NCI-H2196 (cell line): ENCODE measurements around the gene TACC2.
"Not testable (repeated sequence)": the region's sequence is repeated elsewhere in the genome, so short reads cannot be mapped to it uniquely, and the experiment has no call there.

ENCODE experiments used
- DNase-seq: peaks from one replicate; lab custom pipeline; 2025; ENCODE audit not compliant: unreplicated experiment; lab: John Stamatoyannopoulos, UW

TACC2 gene, protein sequence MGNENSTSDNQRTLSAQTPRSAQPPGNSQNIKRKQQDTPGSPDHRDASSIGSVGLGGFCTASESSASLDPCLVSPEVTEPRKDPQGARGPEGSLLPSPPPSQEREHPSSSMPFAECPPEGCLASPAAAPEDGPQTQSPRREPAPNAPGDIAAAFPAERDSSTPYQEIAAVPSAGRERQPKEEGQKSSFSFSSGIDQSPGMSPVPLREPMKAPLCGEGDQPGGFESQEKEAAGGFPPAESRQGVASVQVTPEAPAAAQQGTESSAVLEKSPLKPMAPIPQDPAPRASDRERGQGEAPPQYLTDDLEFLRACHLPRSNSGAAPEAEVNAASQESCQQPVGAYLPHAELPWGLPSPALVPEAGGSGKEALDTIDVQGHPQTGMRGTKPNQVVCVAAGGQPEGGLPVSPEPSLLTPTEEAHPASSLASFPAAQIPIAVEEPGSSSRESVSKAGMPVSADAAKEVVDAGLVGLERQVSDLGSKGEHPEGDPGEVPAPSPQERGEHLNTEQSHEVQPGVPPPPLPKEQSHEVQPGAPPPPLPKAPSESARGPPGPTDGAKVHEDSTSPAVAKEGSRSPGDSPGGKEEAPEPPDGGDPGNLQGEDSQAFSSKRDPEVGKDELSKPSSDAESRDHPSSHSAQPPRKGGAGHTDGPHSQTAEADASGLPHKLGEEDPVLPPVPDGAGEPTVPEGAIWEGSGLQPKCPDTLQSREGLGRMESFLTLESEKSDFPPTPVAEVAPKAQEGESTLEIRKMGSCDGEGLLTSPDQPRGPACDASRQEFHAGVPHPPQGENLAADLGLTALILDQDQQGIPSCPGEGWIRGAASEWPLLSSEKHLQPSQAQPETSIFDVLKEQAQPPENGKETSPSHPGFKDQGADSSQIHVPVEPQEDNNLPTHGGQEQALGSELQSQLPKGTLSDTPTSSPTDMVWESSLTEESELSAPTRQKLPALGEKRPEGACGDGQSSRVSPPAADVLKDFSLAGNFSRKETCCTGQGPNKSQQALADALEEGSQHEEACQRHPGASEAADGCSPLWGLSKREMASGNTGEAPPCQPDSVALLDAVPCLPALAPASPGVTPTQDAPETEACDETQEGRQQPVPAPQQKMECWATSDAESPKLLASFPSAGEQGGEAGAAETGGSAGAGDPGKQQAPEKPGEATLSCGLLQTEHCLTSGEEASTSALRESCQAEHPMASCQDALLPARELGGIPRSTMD (N-terminal part only)

GRCh38 chr10:121988361-121989324, at the start of gene TACC2:
TSS of gene TACC2 (plus strand) at chr10:121989163. CDS start at chr10:122021982, 32,819 bp downstream.
- DNase-seq = no peak

DNA sequence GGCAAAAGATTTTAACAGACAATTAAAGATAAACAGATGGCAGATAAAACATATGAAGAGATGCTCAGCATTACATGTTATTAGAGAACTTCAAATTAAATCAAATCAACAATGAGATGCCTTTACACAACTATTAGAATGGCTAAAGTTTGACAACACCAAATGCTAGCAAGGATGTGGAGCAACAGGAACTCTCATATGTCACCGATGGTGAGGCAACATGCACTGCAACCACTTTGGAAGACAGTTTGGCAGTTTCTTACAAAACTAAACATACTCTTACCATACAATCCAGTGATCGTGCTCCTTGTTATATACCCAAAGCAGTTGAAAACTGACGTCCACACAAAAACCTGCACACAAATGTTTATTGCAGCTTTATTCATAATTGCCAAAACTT, 47.4 kb upstream of the TACC2 start:
- no peak for DNase-seq

- no peak for DNase-seq
Observed at GRCh38 chr10:121942749-121943416, 46.1 kb upstream of the TACC2 start.

GRCh38 chr10:121947343-121948330, 41.3 kb upstream of the TACC2 start:
- DNase-seq = no peak

DNA sequence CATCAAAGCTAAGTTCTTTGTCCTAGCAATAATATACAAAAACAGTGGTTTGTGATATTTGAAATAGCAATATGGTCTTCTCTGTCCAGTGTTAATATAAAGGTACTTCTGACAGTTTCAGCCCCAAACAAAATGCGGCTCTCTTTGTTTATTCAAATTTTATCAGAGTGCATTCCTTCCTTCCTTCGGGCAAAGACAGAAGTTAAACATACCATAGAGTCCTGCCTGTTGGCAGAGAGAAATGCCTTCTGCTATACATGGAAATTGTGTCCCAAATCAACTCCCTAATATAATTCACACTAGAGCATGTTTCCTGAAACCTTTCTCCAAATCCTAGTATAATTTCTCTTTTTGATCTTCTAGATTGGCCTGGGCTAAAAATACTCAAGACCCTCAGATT, 39.9 kb upstream of the TACC2 start:
- no peak for DNase-seq

DNA sequence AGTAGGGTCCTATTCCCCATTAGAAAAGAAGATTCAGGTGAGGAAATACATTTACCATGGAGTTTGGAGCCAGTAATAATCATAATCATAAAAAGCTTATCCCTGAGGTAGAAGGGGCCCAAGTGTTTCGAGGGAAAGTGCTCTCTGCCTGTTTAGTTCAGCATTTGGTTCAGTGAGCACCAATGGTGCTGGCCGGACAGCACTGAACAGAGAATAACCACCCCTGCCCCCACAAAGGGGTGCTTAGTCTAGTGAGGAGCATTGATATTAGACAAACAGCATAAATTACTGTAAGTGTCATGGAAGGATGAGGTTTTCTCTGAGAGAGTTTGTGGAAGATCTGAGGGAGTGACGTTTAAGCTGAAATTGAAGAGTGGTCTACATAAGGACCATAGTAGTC, 39.5 kb upstream of the TACC2 start:
- no peak for DNase-seq

- no peak for DNase-seq
Observed at GRCh38 chr10:121952226-121952625, 36.7 kb upstream of the TACC2 start.

DNA sequence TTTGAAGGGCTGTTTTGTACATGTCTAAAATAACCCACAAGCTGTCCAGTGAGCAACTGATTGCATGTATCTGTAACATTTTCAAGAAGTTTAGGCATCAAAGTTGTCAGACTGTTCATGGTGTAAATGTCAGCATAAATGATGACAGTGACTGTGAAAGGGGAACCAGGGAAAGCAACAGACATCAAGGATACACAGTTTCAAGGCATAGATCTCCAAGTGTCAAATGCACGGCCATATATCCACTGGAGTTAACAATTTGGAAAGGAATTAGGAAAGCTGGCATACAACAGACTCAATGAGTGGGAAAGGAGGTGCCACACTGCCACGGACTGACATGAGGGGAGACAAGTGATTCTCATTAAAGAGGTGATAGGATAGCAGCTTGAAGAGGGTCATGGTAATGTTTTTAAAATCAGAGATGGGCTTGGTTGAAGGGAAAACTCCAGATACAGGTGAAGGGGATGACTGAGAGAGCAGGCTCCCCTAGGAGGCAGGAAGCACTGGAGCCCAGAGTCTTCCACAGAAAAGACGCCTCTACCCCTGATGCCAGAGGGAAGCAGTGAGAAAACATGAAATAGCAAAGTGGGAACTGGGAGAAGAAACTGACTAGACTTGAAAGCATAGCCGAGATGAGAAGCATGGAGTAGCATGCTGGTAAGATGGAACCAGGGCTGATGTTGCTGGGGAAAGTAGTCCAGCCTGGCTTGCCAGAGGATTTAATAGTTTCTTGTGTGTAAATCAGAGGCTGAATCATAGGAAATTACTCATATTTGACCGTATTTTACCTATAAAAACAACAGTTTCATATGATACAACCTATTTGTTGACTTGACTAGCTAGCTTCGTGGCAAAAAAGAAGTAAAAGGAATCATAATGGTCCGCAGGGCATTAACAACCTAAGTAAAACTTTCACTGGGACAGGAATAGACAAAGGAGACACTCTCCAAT, 32.6 kb upstream of the TACC2 start:
- DNase-seq = no peak

- no peak for DNase-seq
Observed at GRCh38 chr10:121959671-121960070, 29.3 kb upstream of the TACC2 start.

DNA sequence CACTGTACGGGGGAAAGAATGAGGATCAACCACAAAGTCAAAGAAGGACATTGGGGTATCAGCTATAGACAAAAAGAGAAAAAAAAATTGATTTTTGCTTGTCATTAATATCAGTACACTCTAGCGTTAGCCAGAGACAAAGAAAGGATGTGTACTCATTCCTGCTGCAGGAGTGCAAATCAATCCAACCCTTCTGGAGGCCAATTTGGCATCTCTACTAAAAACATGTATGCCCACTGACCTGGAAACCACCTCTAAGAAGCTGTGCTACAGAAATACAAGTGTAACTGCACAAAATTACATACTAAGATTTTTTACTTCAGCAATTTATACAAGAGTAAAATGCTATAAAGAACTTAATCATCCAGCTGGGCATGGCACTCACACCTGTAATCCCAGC, 27.5 kb upstream of the TACC2 start:
- DNase-seq = no peak

DNA sequence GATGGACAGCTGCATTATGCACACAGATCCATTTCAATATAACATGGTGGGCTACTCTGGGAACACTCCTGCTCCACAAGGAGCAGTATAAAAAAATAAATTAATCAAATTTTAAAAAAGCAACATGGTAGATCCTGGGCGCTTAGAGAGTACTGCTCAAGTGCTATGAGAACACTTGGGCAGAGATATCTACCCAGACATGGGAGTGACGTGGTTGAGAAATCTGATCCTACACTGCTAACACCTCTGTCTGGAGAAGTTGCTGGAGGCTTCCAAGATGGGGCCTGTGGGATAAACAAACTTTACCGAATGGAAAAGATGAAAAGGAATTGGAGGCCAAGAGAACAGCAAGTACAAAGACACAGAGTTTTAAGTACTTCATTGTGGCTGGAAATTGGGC, 23.0 kb upstream of the TACC2 start:
- DNase-seq = no peak

DNA sequence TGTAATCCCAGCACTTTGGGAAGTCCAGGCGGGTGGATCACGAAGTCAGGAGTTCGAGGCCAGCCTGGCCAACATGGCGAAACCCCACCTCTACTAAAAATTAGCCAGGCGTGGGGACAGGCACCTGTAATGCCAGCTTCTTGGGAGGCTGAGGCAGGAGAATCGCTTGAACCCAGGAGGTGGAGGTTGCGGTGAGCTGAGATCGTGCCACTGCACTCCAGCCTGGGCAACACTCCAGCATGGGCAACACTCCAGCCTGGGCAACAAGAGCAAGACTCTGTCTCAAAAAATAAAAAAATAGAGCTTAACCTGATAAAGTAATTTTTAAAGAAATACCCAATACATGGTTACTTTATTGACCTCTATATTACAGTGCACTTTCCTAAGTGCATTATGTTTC, 19.9 kb upstream of the TACC2 start:
- not testable (repeated sequence) for DNase-seq

- DNase-seq = no peak
Observed at GRCh38 chr10:121974019-121974534, 14.9 kb upstream of the TACC2 start.

GRCh38 chr10:121974535-121975294, 14.2 kb upstream of the TACC2 start, which contains the start of gene NSMCE4A:
TSS of gene NSMCE4A (minus strand) at chr10:121975217. CDS start at chr10:121975165, 52 bp downstream.
- DNase-seq = peak; percentile 55

GRCh38 chr10:121975295-121976086, 13.5 kb upstream of the TACC2 start:
- DNase-seq = no peak
